AG04449 (cell line): Measurements from ENCODE around the gene PGM1.
"Not testable (repeated sequence)": the region's sequence is repeated elsewhere in the genome, so short reads cannot be mapped to it uniquely, and the experiment has no call there.

Experiments used
- CTCF ChIA-PET: fragments of 350-600 bp; formaldehyde crosslinking; extraction: SDS; loops from one replicate; lab custom pipeline; 2021; ENCODE audit warnings: antibody characterized with exemption; lab: Yijun Ruan, JAX
- POLR2A ChIA-PET: fragments of 400-600, 350-600 bp; formaldehyde crosslinking; extraction: SDS; loops from one replicate; lab custom pipeline; 2020; ENCODE audit warnings: antibody characterized with exemption, inconsistent platforms; lab: Yijun Ruan, JAX
- DNase-seq: peaks from one replicate; pipeline ENCODE4 v3.0.0-alpha.2; 2010; ENCODE audit warnings: low read depth, low spot score
- H3K4me3 ChIP-seq: 2 replicates; pipeline ENCODE4 v1.5.1; 2011; ENCODE audit warnings: low read depth, mild to moderate bottlenecking, control low read depth, low read length
- TF ChIP-seq, protein P1 (sequence below): IDR thresholded peaks from one replicate; pipeline ENCODE4 v1.5.1; 2011; ENCODE audit warnings: mild to moderate bottlenecking, moderate library complexity, low read length, control low read depth, inconsistent platforms; ENCODE audit not compliant: insufficient read depth; ENCODE audit errors: missing control alignments

Gene PGM1

DNA sequence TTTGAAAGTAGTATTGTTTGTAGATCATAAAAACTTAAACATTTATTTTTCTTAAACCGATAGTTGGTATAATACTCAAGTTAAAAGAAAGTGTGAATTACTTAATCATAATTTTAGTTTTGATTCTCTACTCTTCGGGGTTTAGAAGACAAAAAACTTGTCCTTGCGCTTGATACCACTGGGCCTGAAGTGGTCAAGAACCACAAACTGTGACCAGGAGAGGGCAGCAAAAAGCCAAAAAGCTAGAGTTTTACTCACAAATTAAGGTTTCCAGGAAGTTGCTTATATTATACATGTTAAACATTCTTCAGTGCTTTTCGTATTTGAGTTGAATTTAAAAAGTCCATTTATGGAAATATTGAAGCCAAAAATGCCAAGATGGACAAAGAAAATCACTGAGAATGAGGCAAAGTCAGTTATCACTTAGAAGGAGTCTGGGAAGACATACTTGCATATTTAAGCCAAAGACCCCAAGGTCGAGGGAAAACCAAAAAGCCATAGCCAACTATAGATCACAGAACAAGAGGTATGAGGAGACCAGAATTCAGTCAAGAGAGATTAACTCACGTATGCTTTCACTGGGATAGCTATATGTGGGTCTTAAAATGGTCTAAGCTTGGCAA is 35.7 kb upstream of the PGM1 start:
- POLR2A ChIA-PET = no interaction called here
- DNase-seq = no peak
- CTCF ChIA-PET = interaction anchor here (0.9 to 14.5 kb wide), 12 partner anchors 9 to 688 kb away, joined by 3 to 154 read pairs (median 6); no protein-coding TSS in a partner anchor
- no peak overlapping the region for H3K4me3 ChIP-seq
- TF ChIP-seq, protein P1, sequence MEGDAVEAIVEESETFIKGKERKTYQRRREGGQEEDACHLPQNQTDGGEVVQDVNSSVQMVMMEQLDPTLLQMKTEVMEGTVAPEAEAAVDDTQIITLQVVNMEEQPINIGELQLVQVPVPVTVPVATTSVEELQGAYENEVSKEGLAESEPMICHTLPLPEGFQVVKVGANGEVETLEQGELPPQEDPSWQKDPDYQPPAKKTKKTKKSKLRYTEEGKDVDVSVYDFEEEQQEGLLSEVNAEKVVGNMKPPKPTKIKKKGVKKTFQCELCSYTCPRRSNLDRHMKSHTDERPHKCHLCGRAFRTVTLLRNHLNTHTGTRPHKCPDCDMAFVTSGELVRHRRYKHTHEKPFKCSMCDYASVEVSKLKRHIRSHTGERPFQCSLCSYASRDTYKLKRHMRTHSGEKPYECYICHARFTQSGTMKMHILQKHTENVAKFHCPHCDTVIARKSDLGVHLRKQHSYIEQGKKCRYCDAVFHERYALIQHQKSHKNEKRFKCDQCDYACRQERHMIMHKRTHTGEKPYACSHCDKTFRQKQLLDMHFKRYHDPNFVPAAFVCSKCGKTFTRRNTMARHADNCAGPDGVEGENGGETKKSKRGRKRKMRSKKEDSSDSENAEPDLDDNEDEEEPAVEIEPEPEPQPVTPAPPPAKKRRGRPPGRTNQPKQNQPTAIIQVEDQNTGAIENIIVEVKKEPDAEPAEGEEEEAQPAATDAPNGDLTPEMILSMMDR = peak; percentile 50

DNA sequence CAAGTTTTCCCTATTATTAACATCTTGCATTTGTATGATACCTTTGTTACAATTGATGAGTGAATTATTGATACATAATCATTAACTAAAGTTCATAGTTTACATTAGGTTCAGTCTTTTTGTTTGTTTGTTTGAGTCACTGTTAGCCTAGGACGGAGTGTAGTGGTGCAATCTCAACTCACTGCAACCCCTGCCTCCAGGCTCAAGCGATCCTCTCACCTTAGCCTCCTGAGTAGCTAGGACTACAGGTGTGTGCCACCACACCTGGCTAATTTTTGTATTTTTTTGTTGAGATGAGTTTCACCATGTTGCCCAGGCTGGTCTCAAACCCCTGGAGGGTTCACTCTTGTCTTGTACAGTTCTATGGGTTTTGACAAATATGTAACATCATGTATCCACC is 33.9 kb upstream of the PGM1 start:
- CTCF ChIA-PET = interaction anchor here (1.4 to 14.5 kb wide), 4 partner anchors 13 to 686 kb away, joined by 4 to 154 read pairs (median 80); partner anchors contain the start of gene PGM1

DNA sequence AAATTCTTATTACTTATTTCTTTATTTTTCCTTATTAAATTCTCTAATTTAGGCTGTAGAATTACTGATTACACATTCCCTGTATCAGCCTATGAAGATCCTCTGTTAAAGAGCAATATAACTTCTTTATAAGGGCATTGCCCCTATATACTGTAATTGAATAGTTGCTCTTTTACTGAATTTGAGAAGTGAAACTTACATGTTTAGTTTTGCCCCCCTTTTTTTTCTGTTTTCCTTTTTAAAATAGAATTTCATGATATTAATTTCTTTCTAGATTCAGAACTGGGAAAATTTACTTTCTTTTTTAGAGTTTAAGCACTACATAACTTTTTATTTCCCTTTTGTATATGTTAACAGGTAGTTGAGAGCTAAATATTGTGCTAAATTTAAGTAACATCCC is 29.5 kb upstream of the PGM1 start:
- TF ChIP-seq, protein P1 = no peak
- ChIA-PET POLR2A (no interaction called here), CTCF (interaction anchor here (0.9 to 14.5 kb wide), 2 partner anchors 12 to 682 kb away, joined by 4 to 154 read pairs; no protein-coding TSS in a partner anchor)

More for the DNA sequence above, 33.9 kb upstream of the PGM1 start:
- POLR2A ChIA-PET = no interaction called here
- TF ChIP-seq, protein P1 = no peak
- DNase-seq = no peak
- H3K4me3 ChIP-seq = no peak overlapping the region

DNA sequence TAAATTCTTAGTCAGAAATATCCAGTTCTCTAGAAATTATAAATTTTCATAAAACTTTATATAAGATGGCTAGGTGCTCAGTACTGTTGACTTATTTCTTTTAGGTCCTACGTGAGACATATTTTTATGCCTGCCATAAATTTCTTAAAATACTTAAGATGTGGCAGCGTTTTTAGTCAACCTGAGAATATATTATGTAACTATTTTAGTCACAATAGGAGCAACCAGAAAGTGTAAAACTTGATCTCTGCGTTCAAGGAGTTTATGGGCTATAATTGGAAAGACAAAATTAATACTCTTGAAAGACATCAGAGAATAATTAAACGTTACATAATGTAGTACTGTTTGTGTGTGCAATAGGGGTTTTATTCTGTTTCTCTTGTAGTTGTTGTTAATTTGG is 24.1 kb upstream of the PGM1 start:
- H3K4me3 ChIP-seq = no peak overlapping the region
- ChIA-PET POLR2A (no interaction called here), CTCF (interaction anchor here (1.1 to 11.6 kb wide), 4 partner anchors 9 to 678 kb away, joined by 3 to 134 read pairs (median 6); no protein-coding TSS in a partner anchor)
- DNase-seq = no peak
- TF ChIP-seq, protein P1 = no peak

More for the DNA sequence above, 29.5 kb upstream of the PGM1 start:
- no peak overlapping the region for H3K4me3 ChIP-seq
- DNase-seq = no peak

DNA sequence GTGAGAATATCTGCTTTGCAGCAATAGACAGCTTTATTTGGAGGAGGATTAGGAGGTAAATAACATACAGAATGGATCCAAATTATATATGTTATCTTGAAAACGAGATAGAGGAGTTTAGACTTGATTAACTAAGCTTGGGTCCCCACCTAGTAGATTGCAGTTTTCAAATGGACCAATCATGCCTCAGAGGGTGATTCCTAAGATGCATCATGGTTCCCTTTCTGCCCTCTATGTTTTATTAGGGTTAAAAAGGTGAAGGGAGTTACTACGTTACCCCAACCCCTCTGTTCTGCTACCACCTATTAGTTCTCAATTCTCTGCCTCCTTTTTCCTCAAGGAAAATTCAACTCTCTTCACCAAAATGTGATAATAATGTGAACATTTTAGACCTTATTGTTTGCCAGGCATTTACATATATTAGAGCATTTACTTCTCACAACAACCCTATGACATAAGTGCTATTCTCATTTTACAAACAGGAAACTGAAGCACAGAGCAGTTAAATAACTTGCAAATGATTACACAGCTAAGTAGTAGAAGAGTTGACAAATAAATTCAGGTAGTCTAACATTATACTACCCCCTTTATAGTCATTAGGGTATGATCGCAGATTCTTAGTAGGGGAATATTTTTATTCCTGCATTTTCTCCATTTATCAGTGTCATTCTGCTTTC is 23.4 kb upstream of the PGM1 start:
- TF ChIP-seq, protein P1 = no peak
- CTCF ChIA-PET = interaction anchor here (1.3 to 11.6 kb wide), 3 partner anchors 11 to 677 kb away, joined by 4 to 134 read pairs (median 5); no protein-coding TSS in a partner anchor
- POLR2A ChIA-PET = no interaction called here
- no peak overlapping the region for H3K4me3 ChIP-seq
- no peak for DNase-seq

DNA sequence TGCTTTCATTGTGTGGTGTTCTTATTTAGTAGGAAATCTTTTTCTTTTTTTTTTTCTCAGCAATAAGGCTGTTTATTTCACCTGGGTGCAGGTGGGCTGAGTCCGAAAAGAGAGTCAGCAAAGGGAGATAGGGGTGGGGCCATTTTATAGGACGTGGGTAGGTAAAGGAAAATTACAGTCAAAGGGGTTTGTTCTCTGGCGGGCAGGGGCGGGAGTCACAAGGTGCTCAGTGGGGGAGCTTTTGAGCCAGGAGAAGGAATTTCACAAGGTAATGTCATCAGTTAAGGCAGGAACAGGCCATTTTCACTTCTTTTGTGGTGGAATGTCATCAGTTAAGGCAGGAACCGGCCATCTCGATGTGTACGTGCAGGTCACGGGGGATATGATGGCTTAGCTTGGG is 20.5 kb upstream of the PGM1 start:
- CTCF ChIA-PET = interaction anchor here (0.9 to 11.6 kb wide), 3 partner anchors 14 to 675 kb away, joined by 3 to 134 read pairs (median 34); no protein-coding TSS in a partner anchor
- H3K4me3 ChIP-seq, POLR2A ChIA-PET, DNase-seq: not testable (repeated sequence)

DNA sequence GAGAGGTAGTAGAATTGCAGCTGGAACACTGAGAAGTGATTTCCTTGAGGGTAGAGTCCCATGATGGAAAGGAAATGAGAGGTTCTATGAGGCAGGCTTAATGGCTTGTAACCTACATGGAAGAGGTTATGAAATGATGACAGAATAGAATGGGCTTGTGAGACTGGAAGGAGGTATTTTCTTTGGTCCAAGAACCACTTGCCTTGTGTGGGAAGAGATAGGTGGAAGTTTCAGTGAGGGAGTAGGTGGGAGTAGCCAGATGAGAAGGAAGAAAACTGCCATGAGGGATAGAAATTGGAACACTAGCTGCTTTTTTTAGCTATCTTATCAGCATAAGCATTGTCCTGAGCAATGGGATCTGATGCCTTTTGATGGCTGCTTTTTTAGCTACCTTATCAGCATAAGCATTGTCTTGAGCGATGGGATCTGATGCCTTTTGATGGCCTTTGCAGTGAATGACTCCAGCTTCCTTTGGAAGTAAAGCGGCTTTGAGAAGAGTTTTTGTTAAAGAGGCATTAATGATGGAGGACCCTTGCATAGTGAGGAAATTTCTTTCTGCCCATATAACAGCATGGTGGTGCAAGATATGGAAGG is 18.9 kb upstream of the PGM1 start:
- H3K4me3 ChIP-seq, POLR2A ChIA-PET, DNase-seq: not testable (repeated sequence)
- CTCF ChIA-PET = interaction anchor here (1.0 to 11.6 kb wide), 5 partner anchors 9 to 673 kb away, joined by 3 to 134 read pairs (median 5); no protein-coding TSS in a partner anchor
